ENCODE results near the gene PSMD1.
"Not testable (repeated sequence)": the region's sequence is repeated elsewhere in the genome, so short reads cannot be mapped to it uniquely, and the experiment has no call there.

Gene PSMD1

DNA sequence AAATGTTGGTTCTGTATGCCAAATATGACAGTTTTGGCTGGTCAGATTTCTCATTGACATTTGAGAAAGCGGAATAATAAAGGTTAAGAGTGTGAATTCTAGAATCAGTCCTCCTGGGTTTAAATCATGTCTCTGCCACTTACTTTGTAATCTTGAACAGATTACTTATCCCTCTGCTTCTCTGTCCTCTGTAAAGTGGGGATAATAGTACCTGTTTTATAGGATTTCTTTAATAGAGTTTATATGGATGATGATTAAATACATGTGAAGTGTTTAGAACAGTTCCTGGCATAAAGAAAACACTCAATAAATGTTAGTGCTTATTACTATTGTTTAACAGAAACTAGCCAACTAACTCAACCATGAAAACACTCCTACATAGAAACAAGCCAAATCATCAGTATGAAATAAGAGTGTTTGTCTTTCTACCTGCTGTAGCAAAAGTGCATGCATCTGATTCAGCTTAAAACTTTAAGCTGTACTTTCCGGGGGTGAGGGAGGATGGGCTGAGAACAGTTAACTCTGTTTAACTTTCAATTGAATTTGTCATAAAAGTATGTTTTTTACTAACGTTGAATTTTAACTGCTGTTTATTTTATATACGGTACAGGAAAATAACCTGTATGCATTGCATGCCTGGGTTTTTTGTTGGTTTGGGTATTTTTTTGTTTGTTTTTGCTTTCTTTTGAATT, 61.4 kb downstream of the PSMD1 start:
- DNase-seq = no peak

DNA sequence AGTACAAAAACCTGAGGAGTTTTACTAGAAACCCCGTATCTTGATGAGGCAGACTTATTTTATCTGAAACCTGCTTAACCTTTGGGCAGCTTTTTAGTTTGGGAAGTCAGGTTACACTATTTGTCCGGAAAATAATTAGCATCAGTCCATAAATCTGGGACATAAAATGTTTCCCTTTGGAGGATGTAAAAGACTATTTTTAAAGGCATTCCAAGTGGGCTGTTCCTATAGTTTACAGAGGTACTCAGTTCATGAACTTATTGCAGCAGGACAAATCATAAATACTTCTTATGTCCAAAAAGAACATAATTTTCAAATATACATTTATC, 61.9 kb downstream of the PSMD1 start:
- no peak for DNase-seq

DNA sequence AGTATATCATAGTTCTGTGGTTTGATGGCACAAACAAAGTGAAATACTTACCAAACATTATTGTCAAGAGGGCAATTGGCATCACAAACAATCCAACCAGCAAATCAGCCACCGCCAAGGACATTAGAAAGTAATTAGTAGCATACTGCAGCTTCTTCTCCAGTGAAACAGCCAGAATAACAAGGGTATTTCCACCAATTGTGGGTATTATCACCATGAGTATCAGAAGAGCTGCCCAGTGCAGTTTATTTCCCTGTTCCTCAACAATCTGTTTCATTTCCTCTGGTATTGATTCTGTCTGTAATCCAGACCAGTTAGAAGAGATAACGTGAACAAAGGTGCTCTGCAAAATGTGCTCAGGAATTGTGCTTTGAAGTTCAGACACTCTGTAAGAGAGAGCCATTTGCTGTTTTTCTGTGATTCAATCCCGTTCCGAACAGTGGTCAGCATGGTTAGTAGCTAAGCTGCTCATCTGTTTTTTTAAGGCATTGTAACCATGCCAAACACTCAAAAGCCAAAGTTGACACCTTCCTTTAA, 66.8 kb downstream of the PSMD1 start:
- DNase-seq = no peak

- no peak for DNase-seq
Measured at GRCh38 chr2:231124838-231125568, 68.3 kb downstream of the PSMD1 start, which contains the start of gene HTR2B. HTR2B (minus strand) TSS chr2:231125042; CDS start chr2:231123764, 1,278 bp downstream.

DNA sequence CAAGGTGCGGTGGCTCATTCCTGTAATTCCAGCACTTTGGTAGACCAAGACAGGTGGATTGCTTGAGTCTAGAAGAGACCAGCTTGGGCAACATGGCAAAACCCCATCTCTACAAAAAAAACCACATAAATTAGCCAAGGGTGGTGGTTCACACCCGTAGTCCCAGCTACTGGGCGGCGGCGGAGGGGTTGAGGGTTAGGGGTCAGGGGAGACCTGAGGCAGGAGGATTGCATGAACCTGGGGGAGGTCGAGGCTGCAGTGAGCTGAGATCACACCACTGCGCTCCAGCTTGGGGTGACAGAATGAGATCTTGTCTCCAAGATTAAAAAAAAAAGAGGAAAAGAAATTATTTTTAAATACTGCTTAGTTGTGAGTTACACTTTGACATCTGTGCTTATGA, 69.5 kb downstream of the PSMD1 start:
- no peak for DNase-seq

- no peak for DNase-seq
Measured at GRCh38 chr2:231127480-231127879, 70.8 kb downstream of the PSMD1 start.

DNA sequence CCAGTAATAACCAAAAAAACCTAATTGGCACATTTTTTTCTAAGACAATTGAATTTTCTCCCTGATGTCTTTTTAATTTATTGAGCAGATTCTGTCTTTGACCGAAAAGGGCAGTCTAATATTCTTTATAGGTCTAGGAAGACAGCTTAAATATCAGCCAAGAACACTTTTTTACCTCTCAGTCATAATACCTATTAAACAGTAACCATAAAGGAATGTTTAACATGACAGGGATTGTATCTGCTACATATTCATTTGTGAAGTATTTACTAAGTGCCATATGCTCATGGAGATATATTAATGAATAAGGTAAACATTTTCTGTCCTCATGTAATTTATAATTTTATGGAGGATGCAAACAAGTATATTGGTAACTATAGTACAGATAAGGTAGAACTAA, 71.3 kb downstream of the PSMD1 start:
- no peak for DNase-seq

DNA sequence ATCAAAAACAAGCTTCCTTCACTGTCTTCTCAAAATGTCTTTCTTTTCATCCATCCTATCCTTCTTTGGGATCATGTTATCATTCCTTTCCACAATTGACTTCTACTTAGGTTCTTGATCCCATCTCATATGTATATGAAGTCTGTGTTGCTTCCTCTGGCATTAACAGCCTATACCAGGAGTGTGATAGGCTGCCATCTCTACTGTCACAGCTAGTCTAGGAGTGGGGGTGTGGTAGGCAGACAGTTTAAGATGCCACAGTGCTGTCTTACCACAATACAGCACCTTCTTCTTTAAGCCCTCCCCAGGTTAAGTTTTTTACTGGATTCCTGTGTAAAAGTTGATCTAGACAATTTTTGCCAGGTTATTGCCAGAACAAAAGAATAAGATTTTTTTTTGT, 71.9 kb downstream of the PSMD1 start:
- no peak for DNase-seq

GRCh38 chr2:231129216-231129615, 72.5 kb downstream of the PSMD1 start:
- DNase-seq = no peak

DNA sequence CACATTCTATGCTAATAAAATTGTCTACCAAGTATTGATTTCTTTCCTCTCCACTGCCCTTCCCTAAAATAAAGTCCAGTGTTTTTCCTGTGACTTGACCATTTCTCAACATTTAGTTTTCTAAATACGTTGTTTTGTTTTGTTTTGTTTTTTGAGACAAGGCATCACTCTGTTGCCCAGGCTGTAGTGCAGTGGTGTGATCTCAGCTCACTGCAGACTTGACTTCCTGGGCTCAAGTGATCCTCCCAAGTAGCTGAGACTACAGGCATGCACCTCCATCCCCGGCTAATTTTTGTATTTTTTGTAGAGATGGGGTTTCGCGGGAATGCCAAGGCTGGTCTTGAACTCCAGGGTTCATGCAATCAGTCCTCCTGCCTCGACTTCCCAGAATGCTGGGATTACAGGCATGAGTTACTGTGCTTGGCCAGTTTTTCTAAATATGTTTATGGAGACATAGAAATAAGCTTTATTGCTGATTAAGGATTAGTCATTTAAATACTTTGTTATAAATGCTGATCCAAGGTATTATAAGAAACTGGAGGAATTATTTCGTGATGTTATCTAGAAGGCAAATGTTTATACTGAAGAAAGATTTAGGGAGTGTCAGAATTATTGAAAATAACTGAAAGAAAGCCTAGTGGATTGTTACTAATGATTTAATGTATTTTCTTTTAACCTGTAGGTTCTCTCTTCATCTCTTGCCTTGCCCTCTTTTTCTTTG, 73.8 kb downstream of the PSMD1 start:
- DNase-seq = no peak

DNA sequence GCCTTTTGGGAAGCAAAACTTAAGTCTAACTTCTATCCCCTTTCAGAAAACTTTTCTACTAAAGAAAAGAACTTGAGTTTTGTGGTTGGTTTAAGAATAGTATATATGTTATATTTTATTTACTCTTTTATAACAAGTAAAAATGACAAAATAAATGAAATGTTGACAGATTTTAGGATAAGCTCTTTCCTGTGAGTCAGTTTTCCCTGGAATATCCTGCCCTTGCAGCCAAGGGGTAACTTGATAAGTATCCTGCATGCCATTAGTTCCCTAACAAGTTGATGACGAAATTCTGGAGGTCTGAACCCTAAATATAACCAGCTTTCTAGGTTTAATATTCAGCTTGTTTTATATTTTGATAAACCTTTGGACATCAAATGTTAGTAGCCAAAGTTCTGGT, 75.5 kb downstream of the PSMD1 start:
- DNase-seq = peak; percentile 54

DNA sequence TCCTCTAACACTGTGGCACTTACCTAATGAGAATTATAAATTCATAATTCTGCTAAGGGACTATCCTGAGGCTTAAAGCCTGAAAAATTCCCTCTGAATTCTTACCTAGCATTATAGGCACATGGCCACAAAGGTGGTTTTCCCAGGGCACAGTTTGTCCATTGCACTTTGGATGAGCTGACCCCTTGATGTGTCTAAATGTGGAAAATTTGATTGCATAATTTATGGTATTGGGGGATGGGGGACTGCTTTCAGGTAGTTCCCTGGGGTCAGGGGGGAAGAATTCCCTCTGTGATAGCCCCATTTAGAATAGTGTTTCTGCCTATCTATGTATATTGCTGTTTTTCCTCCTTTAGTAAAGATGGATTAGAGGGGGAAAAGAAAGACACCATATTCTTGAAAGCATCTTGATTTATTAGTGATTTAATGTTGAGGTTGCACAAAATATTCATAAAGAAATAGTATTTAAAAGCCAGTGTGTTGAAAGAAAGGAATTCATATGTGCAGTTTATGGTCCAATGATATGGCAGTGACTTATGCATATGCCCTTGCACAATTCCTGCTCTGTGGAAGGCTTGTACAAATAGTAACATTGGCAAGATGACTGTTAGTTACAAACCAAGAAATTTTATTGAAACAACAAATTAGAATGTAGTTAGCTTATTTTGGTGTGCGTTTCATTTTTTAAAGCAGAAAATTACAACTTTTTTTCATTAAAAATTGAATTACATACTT, 76.9 kb downstream of the PSMD1 start:
- DNase-seq = peak; percentile 75

DNA sequence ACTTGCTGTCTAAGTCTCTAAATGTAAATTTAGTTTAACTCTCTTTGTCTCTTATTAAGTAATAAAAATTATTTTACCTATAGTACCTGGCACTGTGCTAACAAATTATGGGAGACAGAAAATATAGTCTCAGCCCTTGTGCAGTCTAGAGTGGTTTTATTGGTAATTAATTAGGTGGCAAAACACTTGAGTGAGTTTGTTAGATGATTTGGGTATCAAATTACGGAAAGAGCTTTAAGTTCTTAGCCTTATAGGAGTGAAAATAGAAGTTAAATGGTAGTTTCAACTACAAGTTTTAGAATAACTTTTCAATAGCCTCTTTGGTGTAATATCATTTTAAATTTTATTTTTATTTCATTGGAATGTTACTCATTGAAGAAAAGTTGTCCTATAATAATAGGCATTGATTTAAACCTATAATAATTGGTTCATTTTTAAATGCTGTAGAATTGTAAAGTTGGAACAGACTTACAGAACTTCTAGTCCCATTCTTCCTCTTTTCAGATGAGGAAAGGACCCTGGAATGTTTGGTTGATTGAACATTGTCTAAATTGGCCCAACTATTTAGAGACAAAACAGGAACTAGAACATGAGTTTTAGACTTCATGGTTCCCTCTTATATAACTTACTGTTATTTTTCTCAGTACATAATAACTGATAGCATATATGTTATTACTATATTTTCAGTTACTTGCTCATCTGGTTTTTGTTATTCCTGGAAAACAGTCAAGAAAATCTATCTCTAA, 78.4 kb downstream of the PSMD1 start:
- DNase-seq = no peak

GRCh38 chr2:231138699-231139098, 82.0 kb downstream of the PSMD1 start:
- no peak for DNase-seq

- peak; percentile 16 for DNase-seq
Measured at GRCh38 chr2:231139796-231140195, 83.1 kb downstream of the PSMD1 start.

GRCh38 chr2:231140808-231141207, 84.1 kb downstream of the PSMD1 start:
- not testable (repeated sequence) for DNase-seq

GRCh38 chr2:231144896-231145295, 88.2 kb downstream of the PSMD1 start:
- DNase-seq = no peak

- no peak for DNase-seq
Measured at GRCh38 chr2:231146665-231147064, 90.0 kb downstream of the PSMD1 start.

DNA sequence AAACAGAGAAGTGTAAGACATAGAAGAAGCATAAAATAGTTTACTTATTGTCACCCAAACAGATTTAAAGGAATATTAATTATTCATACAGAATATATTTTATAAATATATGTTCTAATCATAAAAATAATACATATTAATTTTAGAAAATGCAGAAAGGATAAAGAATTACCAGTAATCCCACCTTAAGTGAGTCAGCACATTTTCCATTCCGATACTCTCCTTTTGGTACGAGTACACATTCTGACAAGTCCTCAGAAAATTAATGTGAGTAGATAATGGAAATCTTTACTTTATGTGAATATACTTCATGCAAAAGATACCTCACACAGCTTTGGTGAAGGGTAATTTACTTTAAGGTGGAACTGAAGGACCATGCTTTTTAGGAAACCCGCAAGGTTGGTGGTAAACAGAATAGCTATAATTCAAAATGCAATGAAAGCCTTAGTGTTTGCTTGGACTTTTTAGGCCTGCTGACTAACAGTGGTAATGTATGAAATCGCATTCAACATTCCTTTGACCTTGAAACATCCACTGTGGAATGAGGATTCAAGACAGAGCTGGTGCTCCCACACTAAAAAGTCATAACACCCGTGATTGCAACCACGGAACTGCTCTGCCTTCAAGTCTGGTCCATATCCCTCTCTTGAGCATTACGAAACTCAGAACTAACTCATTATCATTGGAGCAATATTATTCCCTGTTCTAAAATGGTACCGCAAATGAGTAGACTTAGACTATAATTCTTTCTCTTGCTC, 96.3 kb downstream of the PSMD1 start:
- DNase-seq = peak; percentile 72

DNA sequence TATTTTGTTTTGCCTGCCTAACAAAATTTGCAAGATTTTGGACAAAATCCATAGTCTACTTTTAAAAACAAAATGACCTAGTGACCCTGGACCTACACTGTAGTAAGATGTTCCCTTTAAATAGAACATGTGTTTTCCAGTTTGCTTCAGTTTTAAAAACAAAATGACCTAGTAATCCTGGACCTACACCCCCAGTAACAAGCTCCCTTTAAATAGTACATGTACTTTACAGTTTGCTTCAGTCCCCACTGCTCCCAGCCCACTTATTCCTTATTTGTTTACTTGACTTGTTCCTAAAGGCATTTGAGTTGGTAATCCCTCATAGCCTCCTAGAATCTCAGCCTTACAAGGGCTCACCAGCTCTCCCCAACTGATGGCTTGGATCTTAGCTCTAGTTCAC, 102.6 kb downstream of the PSMD1 start:
- DNase-seq = no peak

- DNase-seq = peak; percentile 16
Measured at GRCh38 chr2:231160701-231161100, 104.0 kb downstream of the PSMD1 start.
